Right forelimb (tissue), 1 donor: ENCODE measurements around the gene MCRS1.
"Not testable (repeated sequence)": the region's sequence is repeated elsewhere in the genome, so short reads cannot be mapped to it uniquely, and the experiment has no call there.

Source experiments
- DNase-seq: peaks from one replicate; pipeline ENCODE4 v3.0.0-alpha.2; 2018

The MCRS1 gene

GRCh38 chr12:49539406-49540228 lies 28.3 kb downstream of the MCRS1 start:
- DNase-seq = no peak

DNA sequence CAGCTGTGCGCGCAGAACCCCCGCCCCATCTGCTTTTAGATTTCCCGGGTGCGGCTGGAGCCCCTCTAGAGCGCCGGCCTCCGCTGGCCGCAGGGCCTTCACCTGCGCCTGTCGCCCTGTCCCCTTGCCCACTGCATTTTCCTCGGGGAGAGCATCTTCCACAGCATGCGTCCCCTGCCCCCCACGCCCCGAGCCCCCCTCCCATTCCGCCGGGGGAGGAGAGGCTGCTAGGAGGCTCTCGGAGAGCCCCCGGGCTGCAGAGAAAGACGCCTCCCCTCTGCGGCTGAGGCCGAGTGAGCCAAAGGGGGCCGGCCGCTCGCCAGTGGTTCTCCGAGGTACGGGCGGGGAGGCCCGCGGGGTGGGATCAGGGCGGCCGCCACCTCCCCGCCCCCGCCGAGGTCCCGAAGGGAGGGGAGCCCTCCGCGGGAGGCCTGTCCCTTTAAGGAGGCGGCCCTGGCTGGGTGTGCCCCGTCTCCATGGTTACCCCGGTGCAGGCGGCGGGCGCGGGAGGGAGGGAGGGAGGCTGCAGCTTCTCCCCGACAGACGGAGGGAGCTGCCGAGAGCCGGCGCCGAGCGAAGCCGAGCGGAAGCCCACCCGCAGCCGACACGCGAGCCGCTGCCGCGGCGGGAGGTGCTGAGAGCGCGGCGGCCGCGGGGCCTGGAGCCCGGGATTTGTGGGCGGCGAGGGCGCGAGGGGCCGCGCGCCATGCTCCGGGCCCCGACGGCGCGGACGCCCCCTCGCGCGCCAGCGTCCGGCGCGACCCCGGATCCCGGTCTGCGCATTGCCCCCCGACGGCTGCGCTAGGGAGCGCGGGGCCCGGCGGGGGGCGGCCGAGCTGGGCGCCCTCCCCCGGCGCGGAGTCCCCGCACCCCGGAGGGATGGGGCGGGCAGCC lies 29.2 kb downstream of the MCRS1 start, which contains the start of gene KCNH3:
Gene KCNH3, plus strand, starts transcription at position 521 of the 894 bp plus-strand sequence. CDS start 387 bp downstream, outside the sequence.
- DNase-seq = peak; percentile 84

GRCh38 chr12:49537752-49538509 lies 30.0 kb downstream of the MCRS1 start:
- no peak for DNase-seq

GRCh38 chr12:49537231-49537751 lies 30.7 kb downstream of the MCRS1 start:
- DNase-seq = no peak

GRCh38 chr12:49536526-49537071 lies 31.3 kb downstream of the MCRS1 start:
- DNase-seq = no peak

GRCh38 chr12:49535921-49536525 lies 31.9 kb downstream of the MCRS1 start:
- DNase-seq = no peak

DNA sequence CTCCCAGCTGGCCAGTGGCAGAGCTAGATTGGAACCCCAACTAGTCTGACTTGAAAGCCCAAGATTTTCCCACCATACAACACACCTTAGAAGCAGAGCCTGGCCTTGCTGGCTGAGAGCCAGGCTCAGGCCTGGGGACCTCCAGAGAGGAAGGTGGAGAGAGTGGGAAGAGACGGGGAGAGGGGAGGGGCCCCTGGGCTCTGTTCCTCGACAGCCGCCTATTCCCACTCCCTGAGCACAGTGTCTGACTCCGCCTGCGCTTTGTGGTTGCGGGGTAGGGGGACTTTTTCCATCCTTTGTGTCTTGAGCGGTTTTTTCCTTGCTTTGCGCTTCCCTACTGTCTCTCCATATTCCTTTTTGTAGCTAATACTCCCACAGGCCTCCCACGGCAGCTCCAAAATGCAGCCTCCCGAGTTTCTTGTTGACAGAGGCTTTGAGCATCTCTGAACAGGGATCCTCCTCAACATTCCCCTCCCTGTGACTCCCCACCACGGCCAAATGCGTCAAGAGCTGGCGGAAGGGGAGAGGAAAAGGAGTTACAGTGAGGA lies 33.1 kb downstream of the MCRS1 start:
- no peak for DNase-seq

DNA sequence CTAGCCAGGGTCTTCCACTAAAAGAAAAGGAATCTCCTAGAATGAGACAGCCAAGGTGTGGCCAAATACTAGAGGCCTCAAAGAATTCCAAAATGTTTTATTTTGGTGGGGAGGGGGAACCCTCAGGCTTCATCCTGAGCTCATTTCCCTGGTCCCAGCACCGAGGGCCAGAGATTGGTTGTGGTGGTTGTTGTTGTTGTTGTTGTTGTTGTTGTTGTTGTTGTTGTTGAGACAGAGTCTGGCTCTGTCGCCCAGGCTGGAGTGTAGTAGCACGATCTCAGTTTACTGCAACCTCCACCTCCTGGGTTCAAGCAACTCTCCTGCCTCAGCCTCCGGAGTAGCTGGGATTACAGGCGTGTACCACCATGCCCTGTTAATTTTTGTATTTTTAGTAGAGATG lies 33.8 kb downstream of the MCRS1 start:
- DNase-seq = not testable (repeated sequence)

DNA sequence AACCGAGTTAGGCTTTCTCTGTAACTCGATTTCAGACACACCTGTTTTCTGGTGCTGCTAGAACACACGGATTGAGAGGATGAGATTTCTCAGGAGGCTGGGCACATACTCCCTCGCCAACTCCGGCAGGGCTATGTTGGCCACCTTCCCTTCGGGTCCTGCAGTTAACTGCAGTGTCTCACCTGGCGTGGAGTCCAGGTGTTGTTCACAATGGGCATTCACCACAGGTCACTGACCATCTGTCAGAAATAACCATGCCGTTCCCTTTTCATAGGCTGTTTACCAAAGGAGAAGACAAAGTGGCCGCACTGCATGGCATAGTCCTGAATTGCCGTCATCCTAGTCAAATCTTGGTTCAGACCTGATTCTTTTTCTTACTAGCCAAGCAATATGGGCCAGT lies 34.6 kb downstream of the MCRS1 start:
- DNase-seq = no peak

DNA sequence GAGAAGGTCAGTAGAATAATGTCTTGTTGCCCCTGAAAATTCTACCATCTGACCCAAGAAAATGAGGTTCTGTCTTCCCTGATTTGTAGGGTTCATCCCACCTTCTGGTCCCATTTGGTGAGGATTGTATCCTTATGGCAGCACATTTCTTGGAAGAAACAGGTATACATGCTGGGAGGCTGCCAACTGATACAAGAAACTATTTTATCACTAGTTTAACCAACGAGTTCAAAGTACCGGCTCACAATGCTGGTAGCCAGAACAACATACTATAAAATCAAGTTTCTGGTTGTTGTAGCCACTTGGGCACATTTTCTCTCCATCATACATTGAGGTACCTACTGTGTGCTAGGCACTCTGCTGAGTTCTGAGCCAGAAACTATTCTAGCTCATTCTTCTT lies 36.2 kb downstream of the MCRS1 start:
- DNase-seq = no peak

DNA sequence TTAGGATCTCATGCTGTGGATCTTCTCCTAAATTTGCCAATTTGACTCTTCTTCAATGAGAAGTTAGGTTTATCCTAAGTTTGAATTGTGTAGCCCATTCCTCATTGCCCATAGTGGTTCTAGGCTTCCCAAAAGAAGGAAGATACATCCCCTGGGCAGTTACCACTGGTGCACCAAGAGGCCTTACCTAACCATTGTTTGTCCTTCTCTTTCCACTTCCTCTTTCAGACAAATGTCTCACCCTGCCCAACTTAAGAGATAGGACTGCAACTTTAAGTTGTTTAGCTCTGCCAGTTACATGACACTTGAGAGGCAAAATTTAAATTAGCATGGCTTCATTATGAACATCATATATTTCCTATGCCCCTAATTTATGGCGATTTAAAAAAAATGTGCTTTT lies 38.5 kb downstream of the MCRS1 start:
- no peak for DNase-seq

DNA sequence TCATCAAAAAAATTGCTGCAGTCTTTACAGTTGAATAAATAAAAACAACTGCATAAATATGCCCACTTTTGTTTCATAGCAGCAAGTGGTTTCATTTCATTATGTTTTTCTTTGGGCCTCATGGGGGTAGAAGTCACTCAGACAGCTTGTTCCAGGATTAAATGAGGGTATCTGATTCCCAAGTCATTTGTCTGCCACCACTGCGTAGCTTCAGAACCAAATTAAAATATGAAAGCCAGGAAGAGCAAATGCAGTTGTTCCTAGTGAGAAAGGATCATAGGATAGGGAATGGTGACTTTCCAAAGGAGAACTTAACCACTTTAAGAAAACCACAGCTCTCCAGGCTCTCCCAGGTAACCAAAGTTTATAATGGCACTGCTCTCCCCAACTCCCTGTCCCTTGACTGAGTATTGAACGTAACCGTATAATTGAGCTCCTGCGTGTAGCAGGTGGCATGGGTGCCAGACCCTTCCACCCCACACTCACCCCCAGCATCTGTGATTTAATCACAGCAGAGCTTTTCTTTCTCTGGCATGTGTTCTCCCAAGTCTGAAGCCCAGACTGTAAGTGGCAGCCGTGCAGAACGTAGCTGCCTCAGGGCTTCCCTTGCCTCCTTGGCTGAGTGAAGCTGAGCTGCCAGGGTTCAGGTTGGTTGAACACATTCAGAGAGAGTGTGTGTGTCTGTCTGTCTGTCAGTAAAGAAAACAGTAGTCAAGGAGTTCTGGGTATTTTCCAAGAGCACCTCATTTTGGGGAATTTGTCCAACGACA lies 40.4 kb downstream of the MCRS1 start:
- DNase-seq = no peak

- no peak for DNase-seq
These were observed 42.0 kb downstream of the MCRS1 start for GRCh38 chr12:49525942-49526341.

DNA sequence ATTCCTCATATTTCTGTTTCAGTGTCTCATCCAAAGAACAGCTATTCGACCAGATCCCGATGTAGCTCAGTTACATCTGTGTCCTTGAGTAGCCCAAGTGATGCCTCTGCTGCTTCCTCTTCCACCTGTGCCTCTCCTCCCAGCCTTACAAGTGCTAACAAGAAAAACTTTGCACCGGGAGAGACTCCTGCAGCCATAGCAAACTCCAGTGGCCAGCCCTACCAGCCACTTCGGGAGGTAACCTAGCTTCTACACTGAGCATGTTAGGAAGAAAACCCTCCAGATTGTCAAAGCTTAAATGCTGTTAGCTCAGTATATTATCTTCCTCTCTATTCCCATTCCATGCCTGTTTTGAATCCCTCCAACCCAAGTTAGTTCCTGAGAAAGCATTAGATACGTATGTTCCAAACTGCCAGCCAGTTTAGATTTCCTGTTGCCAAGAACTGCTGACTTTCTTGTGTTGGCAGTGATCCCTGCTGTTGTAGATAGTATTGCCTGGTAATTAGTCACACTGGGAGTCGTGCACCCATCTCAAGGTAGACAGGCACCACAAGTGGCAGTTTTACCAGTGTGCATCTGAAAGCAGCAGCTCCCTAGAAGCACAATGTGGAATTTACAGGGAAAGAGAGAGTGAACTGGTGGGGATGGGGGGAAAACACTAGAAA lies 43.1 kb downstream of the MCRS1 start:
- DNase-seq = no peak

GRCh38 chr12:49521389-49521788 lies 46.6 kb downstream of the MCRS1 start:
- DNase-seq = no peak

DNA sequence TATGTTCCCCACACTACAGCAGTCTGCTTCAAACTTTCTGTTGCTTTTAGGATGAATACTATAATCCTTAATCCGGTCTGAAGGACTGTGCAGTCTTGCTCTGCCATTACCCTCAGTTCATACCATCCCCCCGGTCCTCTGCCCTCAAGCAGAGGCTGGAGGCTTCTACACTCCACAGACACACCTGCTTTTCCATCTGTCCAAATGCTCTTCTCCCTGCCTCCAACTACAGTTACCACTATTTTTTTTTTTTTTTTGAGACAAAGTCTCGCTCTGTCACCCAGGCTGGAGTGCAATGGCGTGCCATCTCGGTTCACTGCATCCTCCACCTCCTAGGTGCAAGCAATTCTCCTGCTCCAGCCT lies 48.4 kb downstream of the MCRS1 start:
- no peak for DNase-seq

- no peak for DNase-seq
These were observed 48.9 kb downstream of the MCRS1 start for GRCh38 chr12:49518914-49519573.

DNA sequence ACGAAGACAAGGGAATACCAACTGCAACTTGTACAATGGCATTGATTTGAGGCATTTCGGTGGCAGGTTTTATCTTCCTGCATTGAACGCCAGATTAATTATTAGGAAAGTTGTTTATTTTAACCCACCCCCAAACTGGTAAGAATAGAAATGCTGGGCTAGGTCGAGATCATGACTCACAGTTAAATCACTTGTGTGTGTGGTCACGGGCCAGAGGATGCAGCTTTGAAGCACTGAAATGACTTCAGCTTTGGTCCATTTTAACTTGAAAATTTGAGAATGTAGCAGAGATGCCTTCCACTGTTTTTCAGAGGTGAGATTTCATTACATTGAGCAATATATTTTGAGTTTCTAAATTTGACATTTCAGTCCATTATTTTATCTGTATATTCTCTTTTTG lies 52.7 kb downstream of the MCRS1 start:
- no peak for DNase-seq

GRCh38 chr12:49512546-49512945 lies 55.4 kb downstream of the MCRS1 start:
- no peak for DNase-seq

DNA sequence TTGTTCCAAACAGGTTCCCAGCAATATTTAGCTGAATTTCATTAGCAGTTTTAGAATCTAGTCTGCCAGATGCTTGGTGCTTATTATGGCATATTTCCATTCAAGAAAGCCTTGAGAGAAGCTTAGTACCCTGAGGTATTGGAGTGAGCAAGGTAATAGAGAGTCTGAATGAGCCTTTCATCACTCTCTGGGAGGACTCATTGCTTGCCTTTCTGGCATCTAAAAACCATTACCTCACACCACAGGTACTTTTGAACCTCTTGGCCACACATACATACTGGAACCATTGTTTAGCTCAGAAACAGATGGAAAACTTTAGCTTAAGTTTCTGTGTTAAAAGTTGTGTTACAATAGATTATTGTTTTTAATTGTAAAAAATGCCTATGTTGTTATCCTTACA lies 56.5 kb downstream of the MCRS1 start:
- no peak for DNase-seq
